OCI-LY7 (cell line): Measurements from ENCODE around the gene EFCAB11.

Experiments used
- CTCF ChIP-seq: fragments of 200-600 bp; sonication (generic); conservative IDR thresholded peaks from 2 replicates; pipeline ENCODE4 v1.5.1; 2014; ENCODE audit warnings: mild to moderate bottlenecking, antibody characterized with exemption, low read length, moderate library complexity, mixed read lengths
- EZH2phosphoT487 ChIP-seq: fragments of 200-600 bp; sonication (generic); IDR thresholded peaks from 2 replicates; pipeline ENCODE4 v1.6.1; 2018; ENCODE audit warnings: low read depth, borderline replicate concordance, mild to moderate bottlenecking, mixed run types, antibody characterized with exemption, low read length, moderate library complexity, mixed read lengths

DNA sequence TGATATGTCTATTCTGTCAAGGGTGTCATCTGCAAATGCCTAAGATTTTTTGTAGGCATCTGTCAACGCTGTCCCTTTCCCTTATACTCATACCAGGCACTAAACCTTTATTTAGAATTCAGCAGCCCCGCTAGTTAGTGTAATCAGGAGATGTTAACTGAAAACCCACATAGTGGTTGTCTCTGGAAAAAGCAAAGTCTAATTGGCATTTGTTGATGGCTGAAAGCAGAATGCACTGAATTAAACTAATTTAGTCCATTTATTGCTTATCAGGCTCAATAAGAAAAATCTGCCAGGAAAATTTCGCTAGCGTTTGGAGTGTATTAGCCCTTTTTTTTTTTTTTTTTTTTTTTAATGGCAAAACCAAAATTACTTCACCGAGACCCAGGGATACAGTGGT is 35.7 kb upstream of the EFCAB11 start:
- TF ChIP-seq CTCF (no peak), EZH2phosphoT487 (no peak)
